HG02759 (cell line): Measurements from ENCODE around the gene AOX1.
"Not testable (repeated sequence)": the region's sequence is repeated elsewhere in the genome, so short reads cannot be mapped to it uniquely, and the experiment has no call there.

Experiments used
- ATAC-seq: cut with Tn5 transposase; IDR thresholded peaks from one replicate; pipeline ENCODE4 v1.9.1; 2021; ENCODE audit warnings: mild to moderate bottlenecking, moderate library complexity; ENCODE audit not compliant: unreplicated experiment

Gene AOX1

GRCh38 chr2:200585730-200586643, at the start of gene AOX1:
Gene AOX1, plus strand, starts transcription at chr2:200586014. Its CDS starts 95 bp downstream, at chr2:200586109.
- peak; percentile 58 for ATAC-seq

GRCh38 chr2:200538139-200538538, 47.7 kb upstream of the AOX1 start:
- ATAC-seq: no peak

- ATAC-seq: no peak
Measured at GRCh38 chr2:200540793-200541192, 45.0 kb upstream of the AOX1 start.

GRCh38 chr2:200566596-200566995, 19.2 kb upstream of the AOX1 start:
- ATAC-seq: not testable (repeated sequence)

GRCh38 chr2:200567932-200568331, 17.9 kb upstream of the AOX1 start:
- ATAC-seq: no peak

GRCh38 chr2:200575957-200576356, 9.9 kb upstream of the AOX1 start:
- no peak for ATAC-seq

GRCh38 chr2:200577027-200577426, 8.8 kb upstream of the AOX1 start:
- ATAC-seq: no peak

- no peak for ATAC-seq
Measured at GRCh38 chr2:200578778-200579177, 7.0 kb upstream of the AOX1 start.

GRCh38 chr2:200584639-200585038, 1.2 kb upstream of the AOX1 start:
- ATAC-seq: no peak

- no peak for ATAC-seq
Measured at GRCh38 chr2:200585340-200585729, 479 bp upstream of the AOX1 start.

- no peak for ATAC-seq
Measured at GRCh38 chr2:200586644-200586975, 796 bp downstream of the AOX1 start.

- ATAC-seq: no peak
Measured at GRCh38 chr2:200587007-200587616, 1.3 kb downstream of the AOX1 start.

GRCh38 chr2:200588076-200588678, 2.4 kb downstream of the AOX1 start:
- ATAC-seq: no peak

GRCh38 chr2:200590090-200590489, 4.3 kb downstream of the AOX1 start:
- ATAC-seq: no peak

- ATAC-seq: no peak
Measured at GRCh38 chr2:200591308-200591707, 5.5 kb downstream of the AOX1 start.

- no peak for ATAC-seq
Measured at GRCh38 chr2:200592406-200593075, 6.7 kb downstream of the AOX1 start.

GRCh38 chr2:200593905-200594304, 8.1 kb downstream of the AOX1 start:
- no peak for ATAC-seq

GRCh38 chr2:200595913-200596312, 10.1 kb downstream of the AOX1 start:
- no peak for ATAC-seq

GRCh38 chr2:200596774-200597570, 11.2 kb downstream of the AOX1 start:
- ATAC-seq: no peak

- ATAC-seq: no peak
Measured at GRCh38 chr2:200599206-200599605, 13.4 kb downstream of the AOX1 start.
